ENCODE measurements around the gene ADARB2. TPM values are rescaled to one million over a fixed set of nuclear protein-coding genes. Genes with fewer than 3 reads are reported as not detected.

The ADARB2 gene
- total RNA-seq, 1 experiment from 2014 or later: not detected

- DNase-seq (ENCODE audit: low spot score): no peak
Observed at GRCh38 chr10:1607466-1607865, 129.9 kb downstream of the ADARB2 start.

GRCh38 chr10:1605999-1606940 is 131.1 kb downstream of the ADARB2 start:
- DNase-seq (ENCODE audit: low spot score): no peak
- in situ Hi-C loops (cut with HindIII; ENCODE audit: low sequenced_read_pairs): no loop called here

More at GRCh38 chr10:1607466-1607865, 129.9 kb downstream of the ADARB2 start:
- in situ Hi-C loops (cut with HindIII; ENCODE audit: low sequenced_read_pairs): no loop called here

GRCh38 chr10:1605121-1605520 is 132.2 kb downstream of the ADARB2 start:
- in situ Hi-C loops (cut with HindIII; ENCODE audit: low sequenced_read_pairs): no loop called here
- no peak for DNase-seq (ENCODE audit: low spot score)

GRCh38 chr10:1604246-1604645 is 133.1 kb downstream of the ADARB2 start:
- no peak for DNase-seq (ENCODE audit: low spot score)
- in situ Hi-C loops (cut with HindIII; ENCODE audit: low sequenced_read_pairs): no loop called here

- no peak for DNase-seq (ENCODE audit: low spot score)
- in situ Hi-C loops (cut with HindIII; ENCODE audit: low sequenced_read_pairs): no loop called here
Observed at GRCh38 chr10:1603181-1603580, 134.1 kb downstream of the ADARB2 start.

- in situ Hi-C loops (cut with HindIII; ENCODE audit: low sequenced_read_pairs): no loop called here
- DNase-seq (ENCODE audit: low spot score): no peak
Observed at GRCh38 chr10:1602037-1602484, 135.3 kb downstream of the ADARB2 start.

GRCh38 chr10:1601406-1601805 is 135.9 kb downstream of the ADARB2 start:
- in situ Hi-C loops (cut with HindIII; ENCODE audit: low sequenced_read_pairs): no loop called here
- DNase-seq (ENCODE audit: low spot score): no peak

- DNase-seq (ENCODE audit: low spot score): no peak
- in situ Hi-C loops (cut with HindIII; ENCODE audit: low sequenced_read_pairs): no loop called here
Observed at GRCh38 chr10:1600861-1601260, 136.5 kb downstream of the ADARB2 start.

GRCh38 chr10:1598393-1599153 is 138.8 kb downstream of the ADARB2 start:
- in situ Hi-C loops (cut with HindIII; ENCODE audit: low sequenced_read_pairs): no loop called here
- no peak for DNase-seq (ENCODE audit: low spot score)

- in situ Hi-C loops (cut with HindIII; ENCODE audit: low sequenced_read_pairs): no loop called here
- DNase-seq (ENCODE audit: low spot score): no peak
Observed at GRCh38 chr10:1597370-1598146, 139.8 kb downstream of the ADARB2 start.

GRCh38 chr10:1596482-1597099 is 140.7 kb downstream of the ADARB2 start:
- in situ Hi-C loops (cut with HindIII; ENCODE audit: low sequenced_read_pairs): no loop called here

GRCh38 chr10:1595726-1596125 is 141.6 kb downstream of the ADARB2 start:
- no peak for DNase-seq (ENCODE audit: low spot score)
- in situ Hi-C loops (cut with HindIII; ENCODE audit: low sequenced_read_pairs): no loop called here

More at GRCh38 chr10:1596482-1597099, 140.7 kb downstream of the ADARB2 start:
- no peak for DNase-seq (ENCODE audit: low spot score)

- in situ Hi-C loops (cut with HindIII; ENCODE audit: low sequenced_read_pairs): no loop called here
- no peak for DNase-seq (ENCODE audit: low spot score)
Observed at GRCh38 chr10:1595242-1595600, 142.1 kb downstream of the ADARB2 start.

- in situ Hi-C loops (cut with HindIII; ENCODE audit: low sequenced_read_pairs): no loop called here
- DNase-seq (ENCODE audit: low spot score): no peak
Observed at GRCh38 chr10:1594372-1595241, 142.7 kb downstream of the ADARB2 start.

- in situ Hi-C loops (cut with HindIII; ENCODE audit: low sequenced_read_pairs): no loop called here
- DNase-seq (ENCODE audit: low spot score): no peak
Observed at GRCh38 chr10:1591742-1592141, 145.6 kb downstream of the ADARB2 start.

- DNase-seq (ENCODE audit: low spot score): no peak
- in situ Hi-C loops (cut with HindIII; ENCODE audit: low sequenced_read_pairs): no loop called here
Observed at GRCh38 chr10:1591045-1591444, 146.3 kb downstream of the ADARB2 start.

- in situ Hi-C loops (cut with HindIII; ENCODE audit: low sequenced_read_pairs): no loop called here
- DNase-seq (ENCODE audit: low spot score): no peak
Observed at GRCh38 chr10:1589257-1589656, 148.1 kb downstream of the ADARB2 start.

GRCh38 chr10:1582739-1583138 is 154.6 kb downstream of the ADARB2 start:
- in situ Hi-C loops (cut with HindIII; ENCODE audit: low sequenced_read_pairs): no loop called here
- DNase-seq (ENCODE audit: low spot score): no peak
